Activated gamma-delta T cell treated with anti-CD3 and anti-CD28 coated beads, Interleukin-2, amount 50 U/mL, for 16 hours (primary cell): Measurements from ENCODE around the gene TSPAN4.

Experiments
- DNase-seq: peaks from one replicate; pipeline ENCODE4 v3.0.0-alpha.2; 2020; ENCODE audit warnings: low read depth

TSPAN4 gene

GRCh38 chr11:804599-804964 lies 38.1 kb upstream of the TSPAN4 start:
- DNase-seq, result no peak

- DNase-seq, result no peak
These were observed 34.0 kb upstream of the TSPAN4 start for GRCh38 chr11:808427-809286.

GRCh38 chr11:809287-810039 lies 33.2 kb upstream of the TSPAN4 start, which contains the start of gene RPLP2:
Gene RPLP2 (plus strand): TSS chr11:809967. CDS start chr11:810235, 268 bp downstream.
- DNase-seq, result peak; percentile 96

GRCh38 chr11:810040-810567 lies 32.5 kb upstream of the TSPAN4 start:
- DNase-seq, result no peak

- DNase-seq, result no peak
These were observed 31.0 kb upstream of the TSPAN4 start for GRCh38 chr11:811446-812245.

- DNase-seq, result no peak
These were observed 30.3 kb upstream of the TSPAN4 start for GRCh38 chr11:812390-812789.

GRCh38 chr11:813072-813455 lies 29.6 kb upstream of the TSPAN4 start:
- no peak for DNase-seq

- no peak for DNase-seq
These were observed 29.1 kb upstream of the TSPAN4 start for GRCh38 chr11:813456-814096.

GRCh38 chr11:815675-816432 lies 26.8 kb upstream of the TSPAN4 start:
- DNase-seq, result no peak

- DNase-seq, result no peak
These were observed 26.2 kb upstream of the TSPAN4 start for GRCh38 chr11:816433-816779.

- no peak for DNase-seq
These were observed 24.1 kb upstream of the TSPAN4 start, which contains the start of gene PNPLA2 for GRCh38 chr11:818396-819128. Gene PNPLA2 (plus strand): TSS chr11:818914. CDS start chr11:819719, 805 bp downstream.

- DNase-seq, result peak; percentile 83
These were observed 23.3 kb upstream of the TSPAN4 start for GRCh38 chr11:819129-819931.

GRCh38 chr11:819943-820649 lies 22.6 kb upstream of the TSPAN4 start:
- DNase-seq, result peak; percentile 89

GRCh38 chr11:820655-821511 lies 21.8 kb upstream of the TSPAN4 start:
- DNase-seq, result no peak

- no peak for DNase-seq
These were observed 20.9 kb upstream of the TSPAN4 start for GRCh38 chr11:821512-822371.

- DNase-seq, result no peak
These were observed 19.0 kb upstream of the TSPAN4 start for GRCh38 chr11:823441-824291.
